Activated B cell treated with CpG ODN at 0.5 μM for 24 hours (primary cell): ENCODE measurements around the gene HOXA2. TPM values are rescaled to one million over a fixed set of nuclear protein-coding genes. Genes with fewer than 3 reads are reported as not detected.

Experiments
- ATAC-seq: fragments of 200-7000 bp; cut with Tn5 transposase; one replicate; pipeline ENCODE4 v1.10.0; 2021; ENCODE audit warnings: low read depth, mild to moderate bottlenecking, moderate library complexity
- CTCF ChIA-PET: fragments of 350-600 bp; sonication (Branson Sonifier 250); formaldehyde crosslinking; loops from one replicate; lab custom pipeline; 2021; ENCODE audit warnings: antibody characterized with exemption; lab: Charles Lee
- POLR2A ChIA-PET: fragments of 350-600 bp; sonication (Branson Sonifier 250); formaldehyde crosslinking; loops from one replicate; lab custom pipeline; 2021; ENCODE audit warnings: antibody characterized with exemption; lab: Charles Lee
- DNase-seq: peaks from one replicate; pipeline ENCODE4 v3.0.0; 2022
- H3K27ac Mint-ChIP-seq: one replicate; pipeline ENCODE4 v1.8.0; 2020; ENCODE audit warnings: mixed read lengths
- H3K27me3 Mint-ChIP-seq: one replicate; pipeline ENCODE4 v1.8.0; 2021; ENCODE audit warnings: mixed read lengths
- H3K36me3 Mint-ChIP-seq: one replicate; pipeline ENCODE4 v1.8.0; 2021; ENCODE audit warnings: low read depth, mixed read lengths
- H3K4me1 Mint-ChIP-seq: one replicate; pipeline ENCODE4 v1.8.0; 2021; ENCODE audit warnings: mixed read lengths
- H3K4me3 Mint-ChIP-seq: one replicate; pipeline ENCODE4 v1.8.0; 2020; ENCODE audit warnings: mild to moderate bottlenecking, mixed read lengths
- H3K9me3 Mint-ChIP-seq: one replicate; pipeline ENCODE4 v1.8.0; 2020; ENCODE audit warnings: mixed read lengths
- CTCF ChIP-seq: fragments of 200-600 bp; IDR thresholded peaks from one replicate; pipeline ENCODE4 v1.8.0; 2022; ENCODE audit warnings: antibody characterized with exemption, mild to moderate bottlenecking
- intact Hi-C: fragments of 100-400 bp; cut with micrococcal nuclease; formaldehyde crosslinking; loops from one replicate; pipeline ENCODE4 v1.15.1; 2024
- total RNA-seq: library from RNA; stranded (reverse); gene quantifications from 2 replicates; pipeline ENCODE4 v1.2.3, GENCODE V29; 2022

HOXA2 gene
- total RNA-seq, 1 donor from 2014 or later = not detected

GRCh38 chr7:27051451-27051850 lies 51.0 kb downstream of the HOXA2 start:
- TF ChIP-seq CTCF = no peak
- no peaks in the 10 kb centered on the region for H3K4me1 Mint-ChIP-seq
- ChIA-PET CTCF (no interaction called here), POLR2A (no interaction called here)
- H3K9me3 Mint-ChIP-seq = no peaks in the 10 kb centered on the region
- no peak overlapping the region for H3K27ac Mint-ChIP-seq
- no peaks in the 10 kb centered on the region for H3K36me3 Mint-ChIP-seq
- no peaks in the 10 kb centered on the region for H3K27me3 Mint-ChIP-seq
- DNase-seq = no peak
- H3K4me3 Mint-ChIP-seq = no peak overlapping the region
- intact Hi-C loops = no loop called here
- ATAC-seq = no peak

Other genes with a start within 250 kb of the HOXA2 start
- gene SKAP2, start 238.1 kb downstream of the HOXA2 start, total RNA-seq = 70.3 and 75.6 TPM in 2 replicates
- gene HOXA1, start 6.7 kb downstream of the HOXA2 start, total RNA-seq = 0.55 and 0.61 TPM in 2 replicates
- gene HOXA4, start 28.1 kb upstream of the HOXA2 start, total RNA-seq = 0.17 and 0.40 TPM in 2 replicates
- not detected in 2 replicates for gene HOXA5, start 41.0 kb upstream of the HOXA2 start, total RNA-seq
- not detected in 2 replicates for gene HOXA6, start 45.1 kb upstream of the HOXA2 start, total RNA-seq
- gene HOXA3, start 49.9 kb upstream of the HOXA2 start, total RNA-seq = not detected in 2 replicates
- not detected in 2 replicates for gene HOXA7, start 54.0 kb upstream of the HOXA2 start, total RNA-seq
- gene HOXA9, start 62.9 kb upstream of the HOXA2 start, total RNA-seq = not detected in 2 replicates
- 0.24 TPM in 1 of 2 replicates, not detected in the other for gene HOXA10, start 71.6 kb upstream of the HOXA2 start, total RNA-seq
- not detected in 2 replicates for gene HOXA11, start 82.5 kb upstream of the HOXA2 start, total RNA-seq
- gene HOXA13, start 97.4 kb upstream of the HOXA2 start, total RNA-seq = not detected in 2 replicates
- gene EVX1, start 140.1 kb upstream of the HOXA2 start, total RNA-seq = not detected in 2 replicates